C1 segment of cervical spinal cord (tissue), 14 donors: ENCODE results near the gene JAZF1.

ENCODE experiments used
- DNase-seq, 14 donors: peaks; one replicate each; lab custom pipeline; 2025; lab: John Stamatoyannopoulos, UW

JAZF1 gene

DNA sequence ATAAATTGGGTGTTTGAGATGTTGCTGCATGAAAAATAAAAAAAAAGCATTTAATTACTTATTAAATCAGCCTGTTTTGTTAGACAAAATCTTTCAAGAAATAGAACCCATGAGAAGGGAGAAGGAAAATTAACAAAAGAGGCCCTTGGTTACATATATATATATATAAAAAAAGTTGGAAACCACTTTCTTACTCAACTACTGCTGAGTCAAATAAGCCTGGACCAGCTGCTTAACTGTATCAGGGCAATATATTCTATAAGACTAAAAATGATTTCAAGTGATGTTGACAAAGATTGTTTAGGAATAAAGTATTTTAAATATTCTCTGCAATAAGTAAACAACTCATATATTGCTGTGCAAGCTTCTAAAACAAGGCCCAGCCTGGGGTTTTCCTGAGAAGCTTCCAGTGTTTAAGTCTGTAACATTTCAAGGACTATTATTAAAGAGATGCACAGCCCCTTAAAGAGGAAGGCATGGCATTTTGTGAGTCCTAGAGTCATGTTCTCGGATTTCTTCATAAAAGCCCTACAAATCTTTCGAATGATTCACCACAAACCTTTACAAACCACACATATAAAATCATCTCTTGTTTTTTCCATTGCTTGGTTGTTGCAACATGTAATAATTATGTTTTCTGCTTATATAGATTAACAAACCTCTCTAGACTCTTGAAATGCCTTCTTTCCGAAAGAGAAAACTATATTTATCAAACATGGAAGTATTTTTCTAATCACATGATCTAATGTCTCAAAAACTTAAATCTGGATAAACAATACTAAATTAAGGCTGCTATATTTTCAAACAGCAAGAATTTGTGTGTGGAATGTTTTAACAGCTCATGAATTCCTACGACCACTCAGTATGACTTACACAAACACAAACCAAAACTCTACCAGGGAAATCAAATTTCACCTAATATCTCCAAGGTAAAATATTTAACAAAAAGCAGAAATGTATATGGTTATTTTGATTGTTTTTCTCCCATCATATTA is 14.3 kb downstream of the JAZF1 start:
- DNase-seq: no peak

DNA sequence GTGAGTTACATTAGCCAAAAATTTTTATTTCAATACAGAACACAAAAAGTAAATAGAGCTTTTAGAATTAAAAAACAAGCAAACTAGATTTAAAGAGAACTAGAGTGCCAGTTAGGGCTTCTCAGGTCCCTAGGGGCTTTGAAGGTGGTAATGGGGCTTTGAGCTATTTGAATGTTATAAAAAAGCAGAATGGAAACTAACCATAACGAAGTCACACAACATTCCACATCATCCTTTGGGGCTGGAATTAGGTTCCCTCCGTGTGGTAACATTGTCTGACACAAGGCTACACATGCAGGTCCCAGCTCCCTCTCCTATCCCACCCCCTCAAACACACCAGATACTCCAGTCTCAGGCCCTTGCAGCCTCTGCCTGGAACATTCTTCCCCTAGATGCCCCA is 15.3 kb downstream of the JAZF1 start:
- no peak for DNase-seq

DNA sequence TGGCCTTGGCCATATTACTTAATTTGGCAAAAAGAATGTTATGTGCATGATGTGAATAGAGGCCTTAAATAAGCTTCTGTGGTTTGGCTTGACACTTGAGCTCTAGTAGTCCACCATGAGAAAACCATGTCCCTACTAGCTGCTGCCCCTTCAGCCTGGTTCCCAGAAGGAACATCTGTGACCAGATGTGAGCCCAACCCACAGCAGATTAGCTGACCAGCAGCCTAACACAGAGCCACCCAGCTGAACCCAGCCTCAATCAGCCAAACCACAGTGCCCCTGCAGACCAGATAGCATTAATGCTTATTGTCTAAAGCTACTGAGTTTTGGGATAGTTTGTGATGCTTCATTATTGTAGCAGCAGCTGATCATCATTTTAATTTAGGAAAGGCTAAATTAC is 16.6 kb downstream of the JAZF1 start:
- DNase-seq: no peak

DNA sequence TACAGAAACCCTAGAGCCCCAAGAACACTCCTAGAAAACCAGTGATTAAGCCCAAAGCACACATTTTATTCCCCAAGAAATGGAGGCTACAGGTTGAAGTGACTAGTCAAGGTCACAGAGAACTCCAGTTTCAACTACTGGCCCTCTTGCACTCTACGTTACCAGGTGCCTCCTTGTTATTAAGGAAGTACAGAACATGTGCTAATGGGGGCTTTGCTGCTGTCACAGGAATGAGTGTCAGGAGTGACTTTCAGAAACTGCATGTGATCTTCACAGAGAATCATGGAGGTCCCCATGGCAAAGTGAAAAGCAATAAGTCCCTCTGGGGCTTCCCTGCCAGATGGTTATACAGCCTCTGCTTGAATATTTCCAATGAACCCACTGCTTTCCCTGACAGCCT is 19.3 kb downstream of the JAZF1 start:
- DNase-seq: no peak

DNA sequence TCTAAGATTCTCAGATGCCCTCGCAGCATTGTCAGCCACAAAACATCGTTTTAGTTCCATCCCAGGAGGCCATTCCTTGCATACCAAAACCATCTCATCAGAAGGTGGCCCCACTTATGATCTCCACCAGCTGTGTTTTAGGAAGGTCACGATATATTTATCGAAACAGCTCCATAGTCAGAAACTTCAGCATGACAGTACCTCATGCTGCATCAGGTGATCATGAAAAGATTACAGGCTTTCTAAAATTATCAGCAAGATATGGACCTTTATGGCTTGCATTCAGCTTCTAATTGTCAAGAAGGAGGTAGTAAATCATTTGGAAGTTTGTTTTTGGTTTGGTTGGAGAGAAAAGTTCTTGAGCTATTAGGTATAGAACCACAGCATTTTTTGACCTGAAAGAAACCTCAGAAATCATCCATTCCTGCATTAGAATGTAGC is 20.0 kb downstream of the JAZF1 start:
- no peak for DNase-seq

GRCh38 chr7:28157831-28158416 is 22.7 kb downstream of the JAZF1 start:
- DNase-seq: no peak

GRCh38 chr7:28157076-28157745 is 23.4 kb downstream of the JAZF1 start:
- no peak for DNase-seq

DNA sequence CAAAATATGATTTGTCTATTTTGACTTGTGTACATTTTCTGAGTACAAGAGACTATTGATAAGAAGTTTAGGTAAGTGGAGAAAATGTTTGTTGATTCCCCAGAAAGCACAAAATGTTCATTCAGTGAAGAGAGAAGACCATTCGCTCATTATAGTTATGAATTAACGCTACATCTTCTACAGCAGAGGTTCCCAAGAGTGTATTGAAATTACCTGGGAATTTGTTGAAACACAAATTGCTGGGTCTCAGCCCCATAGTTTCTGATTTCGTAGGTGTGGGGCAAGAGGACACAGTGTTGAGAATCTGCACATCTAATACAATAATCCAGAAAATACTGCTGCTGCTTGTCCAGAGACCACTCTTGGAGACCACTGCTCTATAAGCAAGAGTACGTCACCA is 24.2 kb downstream of the JAZF1 start:
- DNase-seq: no peak

- DNase-seq: no peak
These were observed 24.6 kb downstream of the JAZF1 start for GRCh38 chr7:28155964-28156363.

- no peak for DNase-seq
These were observed 25.5 kb downstream of the JAZF1 start for GRCh38 chr7:28155019-28155660.

DNA sequence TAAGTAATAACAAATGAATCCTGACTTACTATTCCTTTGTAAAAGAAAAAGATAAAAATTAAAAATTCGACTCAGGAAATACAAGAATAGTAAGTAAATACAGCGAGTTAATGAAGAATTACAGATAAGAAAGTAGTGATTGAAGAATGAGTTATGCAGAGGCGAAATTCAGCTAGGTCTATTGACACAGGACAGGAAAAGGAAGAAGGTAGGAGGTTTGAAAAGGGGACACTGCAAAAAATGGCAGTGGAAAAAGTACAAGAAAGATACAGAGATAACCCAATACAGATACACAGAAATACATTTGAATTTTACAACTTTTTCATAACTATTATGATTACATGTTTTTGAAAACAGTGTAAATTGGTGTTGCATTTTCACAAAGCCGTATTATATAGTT is 28.0 kb downstream of the JAZF1 start:
- DNase-seq: no peak

- DNase-seq: no peak
These were observed 28.6 kb downstream of the JAZF1 start for GRCh38 chr7:28151965-28152364.

GRCh38 chr7:28149291-28150101 is 31.1 kb downstream of the JAZF1 start:
- DNase-seq: no peak

GRCh38 chr7:28145931-28146330 is 34.7 kb downstream of the JAZF1 start:
- no peak for DNase-seq

DNA sequence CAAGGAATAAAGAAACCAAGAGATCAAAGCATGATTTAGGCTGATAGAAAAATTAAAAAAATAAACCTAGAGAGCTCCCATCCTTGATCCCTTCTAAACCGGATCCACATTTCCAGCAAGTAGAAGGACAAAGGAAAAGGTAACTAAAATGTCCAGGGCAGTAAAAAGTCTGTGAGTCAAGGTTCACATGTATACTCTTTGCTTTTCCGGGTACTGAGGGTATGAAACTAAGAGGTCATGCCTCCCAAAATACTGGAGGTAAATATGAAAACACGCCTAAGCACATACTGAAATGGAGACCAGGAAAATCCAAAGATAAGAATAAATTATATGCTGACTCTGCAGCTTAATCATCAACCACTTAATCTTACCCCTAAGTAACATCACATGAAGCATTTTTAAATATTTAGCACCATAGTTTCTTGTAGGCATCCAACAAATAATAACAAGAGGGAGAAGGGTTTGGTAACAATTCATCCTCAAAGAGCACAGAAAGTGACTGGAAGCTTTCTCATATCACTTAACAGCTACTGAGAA is 35.4 kb downstream of the JAZF1 start:
- DNase-seq: no peak

DNA sequence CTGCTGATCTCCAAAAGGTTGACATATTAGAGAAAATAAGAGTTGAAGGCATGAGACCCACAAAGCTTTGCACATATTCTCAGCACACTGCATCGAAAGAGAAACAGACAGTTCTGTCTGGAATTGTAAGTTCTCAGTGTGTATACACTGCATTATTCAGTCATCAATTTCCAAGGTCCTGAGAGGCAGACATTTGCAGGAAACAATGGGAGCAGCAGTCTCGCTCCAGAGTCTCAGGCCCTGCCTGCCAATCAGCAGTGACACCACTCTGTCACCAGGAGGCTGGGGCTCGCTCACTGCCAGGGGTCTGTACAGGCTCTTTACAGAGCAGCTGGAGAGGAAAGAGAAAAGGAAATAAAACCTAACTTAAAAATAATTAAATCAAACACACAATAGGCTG is 36.3 kb downstream of the JAZF1 start:
- DNase-seq: peak in 1 of 14 donors; percentile 11

- peak in 8 of 14 donors; percentile 5 to 48 (median 38) for DNase-seq
These were observed 37.9 kb downstream of the JAZF1 start for GRCh38 chr7:28142650-28143049.

DNA sequence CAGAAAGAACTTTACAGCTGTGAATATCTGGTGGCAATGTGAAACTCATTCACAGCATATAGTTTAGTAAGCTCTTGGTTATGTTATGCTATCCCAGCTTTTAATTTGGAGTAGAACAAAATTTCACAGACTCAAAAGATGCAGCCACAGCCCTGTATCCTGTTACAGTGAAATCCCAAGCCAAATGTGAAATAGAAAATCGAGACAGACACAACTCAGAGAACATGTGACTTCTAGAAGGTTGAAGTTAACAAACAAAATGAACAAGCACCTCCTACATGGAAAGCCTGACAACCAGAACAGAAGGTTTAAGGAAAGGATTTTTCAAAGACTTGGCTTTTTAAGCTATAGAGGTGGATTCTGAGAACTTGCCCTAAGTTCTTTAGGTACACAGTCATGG is 39.6 kb downstream of the JAZF1 start:
- DNase-seq: no peak

DNA sequence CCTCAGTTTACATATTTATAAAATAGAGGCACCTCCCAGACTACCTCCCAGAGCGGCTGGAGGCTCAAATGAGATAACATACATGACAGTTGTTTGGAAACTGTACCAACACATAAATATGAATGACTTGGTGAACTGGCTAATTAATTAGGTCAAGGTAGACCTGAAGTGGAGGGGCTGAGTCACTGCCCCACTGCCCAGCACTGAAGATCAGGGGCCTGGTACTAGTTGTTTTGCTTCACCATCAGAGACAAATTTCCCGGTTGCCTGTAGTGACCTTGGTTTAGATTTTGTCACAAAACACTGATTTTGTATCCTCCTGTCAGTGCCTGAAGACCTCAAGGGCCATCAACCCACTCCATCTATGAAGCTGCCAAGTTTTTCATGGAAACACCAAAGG is 41.8 kb downstream of the JAZF1 start:
- no peak for DNase-seq

GRCh38 chr7:28137463-28137862 is 43.1 kb downstream of the JAZF1 start:
- no peak for DNase-seq

GRCh38 chr7:28136885-28137284 is 43.7 kb downstream of the JAZF1 start:
- no peak for DNase-seq
